Raji (cell line): ENCODE data around the gene GRK6.

Experiments used
- POLR2A ChIP-seq: IDR thresholded peaks from 2 replicates; pipeline ENCODE4 v1.6.1; 2011; ENCODE audit warnings: low read depth, low read length, control low read depth; ENCODE audit not compliant: insufficient read depth

The GRK6 gene

DNA sequence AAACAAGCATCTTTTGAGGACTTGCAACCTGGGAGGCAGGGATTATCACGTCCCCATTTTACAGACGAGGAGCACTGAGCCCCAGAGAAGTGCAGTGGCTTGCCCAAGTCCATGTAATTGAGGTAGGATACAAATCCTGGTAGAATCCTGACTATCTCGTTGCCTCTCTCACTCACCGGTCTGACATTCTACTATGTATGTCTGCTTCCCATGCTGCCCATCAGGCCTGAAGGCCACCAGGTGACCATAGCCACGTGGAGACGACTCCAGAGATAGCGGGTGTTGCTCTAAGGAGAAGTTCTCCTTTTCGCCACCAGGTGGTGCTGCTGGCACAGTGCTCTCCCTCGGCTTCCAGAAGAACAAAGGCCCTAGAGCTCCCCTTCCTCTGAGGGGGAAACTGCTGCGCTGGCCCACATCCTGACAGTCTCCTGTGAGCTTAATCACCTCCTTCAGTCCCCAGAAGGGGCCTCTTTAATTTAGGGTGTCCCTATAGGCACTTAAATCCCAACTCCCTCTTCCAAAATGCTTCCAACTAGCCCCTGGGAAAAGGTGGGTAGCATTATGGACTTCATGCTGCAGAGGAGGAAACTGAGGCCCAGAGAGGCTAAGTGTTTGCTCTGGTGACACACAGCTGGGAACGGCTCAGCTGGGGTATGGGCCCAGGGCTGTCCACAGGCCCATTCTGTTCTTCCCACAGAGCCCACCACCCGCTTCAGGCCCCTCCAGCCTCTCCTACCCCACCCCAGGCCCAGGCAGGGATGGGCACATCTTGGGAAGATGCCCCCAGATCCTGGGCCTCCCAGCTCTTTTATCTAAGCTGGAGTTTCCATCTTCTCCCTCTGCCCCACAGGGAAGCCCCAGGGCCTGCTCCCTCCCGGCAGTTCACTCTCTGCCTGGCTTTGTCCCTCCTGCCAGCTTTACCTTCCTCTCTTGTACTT is 35.8 kb upstream of the GRK6 start:
- 0 out of 2 replicates have a peak, but pooled peaks have one; percentile 20 for TF ChIP-seq POLR2A

DNA sequence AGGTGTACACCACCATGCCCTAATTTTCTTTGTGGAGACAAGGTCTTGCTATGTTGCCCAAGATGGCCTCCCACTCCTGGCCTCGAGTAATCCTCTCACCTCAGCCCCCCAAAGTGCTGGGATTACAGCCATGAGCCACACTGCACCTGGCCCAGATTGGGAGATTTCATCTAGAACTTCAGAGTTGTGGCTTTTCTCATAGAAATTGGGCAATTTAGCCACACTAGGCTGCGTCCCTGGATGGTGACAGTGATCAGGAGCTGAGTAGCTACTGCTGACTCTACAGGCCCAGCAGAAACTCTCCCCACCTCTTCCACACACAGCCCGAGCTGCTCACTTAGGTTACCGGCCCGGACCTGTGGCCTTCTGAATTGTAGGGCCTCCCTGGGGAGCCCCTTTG is 33.7 kb upstream of the GRK6 start:
- no peak for TF ChIP-seq POLR2A

DNA sequence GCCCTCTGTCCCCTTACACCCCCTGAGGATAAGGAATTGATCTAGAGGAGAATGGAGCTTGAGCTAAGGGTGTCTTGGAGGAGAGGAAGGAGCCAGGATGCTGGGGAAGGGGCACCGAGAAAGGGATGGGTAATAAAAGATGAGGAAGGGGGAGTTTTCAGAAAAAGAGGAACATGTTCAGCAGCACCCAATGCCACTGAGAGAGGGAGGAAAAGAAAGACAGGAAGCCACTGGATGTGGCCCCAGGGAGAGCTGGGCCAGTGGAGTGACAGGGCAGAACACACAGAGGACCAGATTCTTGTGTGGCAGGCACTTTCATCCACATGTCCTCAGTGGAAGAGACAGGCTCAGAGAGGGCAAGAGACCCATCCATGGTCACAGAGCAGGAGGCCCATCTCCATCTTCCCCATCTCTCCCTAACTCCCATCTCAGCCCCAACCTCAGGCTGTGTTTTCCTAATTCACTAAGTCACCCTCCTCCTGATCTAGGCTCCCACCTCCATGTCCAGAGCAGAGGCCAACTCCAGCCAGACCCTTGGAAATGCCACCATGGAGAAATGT is 33.2 kb upstream of the GRK6 start:
- TF ChIP-seq POLR2A, result no peak

DNA sequence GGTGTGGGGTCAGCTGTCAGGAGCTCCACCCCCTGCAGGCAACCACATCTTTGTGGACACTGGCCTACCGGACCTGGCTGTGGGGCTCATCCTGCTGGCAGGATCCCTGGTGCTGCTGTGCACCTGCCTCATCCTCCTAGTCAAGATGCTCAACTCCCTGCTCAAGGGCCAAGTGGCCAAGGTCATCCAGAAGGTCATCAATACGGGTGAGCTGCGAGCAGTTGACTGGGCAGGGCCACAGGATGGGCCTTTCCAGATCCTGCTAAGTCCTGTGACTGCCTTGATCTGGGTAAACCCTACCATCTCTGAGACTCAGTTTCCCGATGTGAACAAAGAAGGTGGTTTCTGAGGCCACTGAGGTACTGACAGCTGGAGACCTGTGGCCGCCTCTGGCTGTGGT is 32.5 kb upstream of the GRK6 start:
- no peak for TF ChIP-seq POLR2A

DNA sequence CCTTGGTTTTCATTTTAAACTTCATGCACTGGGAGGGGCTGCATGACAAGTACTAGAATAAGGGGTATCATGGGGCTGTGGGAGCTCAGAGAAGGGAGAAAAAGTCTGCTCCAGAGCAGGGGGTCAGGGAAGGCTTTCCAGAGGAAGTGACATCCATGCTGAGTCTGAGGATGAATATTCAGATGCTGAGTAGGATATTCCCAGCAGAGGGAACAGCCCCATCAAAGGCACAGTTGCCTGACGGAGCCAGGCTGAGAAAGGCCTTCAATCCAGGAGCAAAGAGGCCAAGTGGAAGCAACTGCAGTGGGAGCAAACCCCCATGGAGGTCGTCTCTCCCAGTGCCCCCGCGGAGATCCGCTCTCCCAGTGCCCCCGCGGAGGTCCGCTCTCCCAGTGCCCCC is 30.4 kb upstream of the GRK6 start:
- TF ChIP-seq POLR2A, result no peak

- no peak for TF ChIP-seq POLR2A
These were observed 29.7 kb upstream of the GRK6 start for GRCh38 chr5:177396807-177397206.

DNA sequence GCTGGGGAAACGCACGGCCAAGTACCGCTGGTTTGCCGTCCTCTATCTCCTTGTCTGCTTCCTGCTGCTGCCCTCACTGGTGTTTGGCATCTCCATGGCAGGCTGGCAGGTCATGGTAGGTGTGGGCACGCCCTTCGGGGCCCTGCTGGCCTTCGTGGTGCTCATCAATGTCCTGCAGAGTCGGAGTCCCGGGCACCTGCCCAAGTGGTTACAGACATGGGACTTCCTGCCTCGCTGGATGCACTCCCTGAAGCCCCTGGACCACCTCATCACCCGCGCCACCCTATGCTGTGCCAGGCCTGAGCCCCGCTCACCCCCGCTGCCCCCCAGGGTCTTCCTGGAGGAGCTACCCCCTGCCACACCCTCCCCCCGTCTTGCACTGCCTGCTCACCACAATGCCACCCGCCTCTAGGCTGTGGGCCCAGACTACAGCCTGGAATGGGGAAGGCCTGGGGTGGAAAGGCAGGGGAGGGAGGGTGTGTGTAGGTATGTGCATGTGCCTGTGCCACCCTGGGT is 28.5 kb upstream of the GRK6 start:
- TF ChIP-seq POLR2A, result no peak

- TF ChIP-seq POLR2A, result no peak
These were observed 26.2 kb upstream of the GRK6 start, which contains the start of gene PFN3 for GRCh38 chr5:177399997-177400868. TSS of gene PFN3 (minus strand) at chr5:177400661. CDS start at chr5:177400576, 85 bp downstream.

GRCh38 chr5:177402271-177403043 is 24.0 kb upstream of the GRK6 start:
- TF ChIP-seq POLR2A, result no peak

DNA sequence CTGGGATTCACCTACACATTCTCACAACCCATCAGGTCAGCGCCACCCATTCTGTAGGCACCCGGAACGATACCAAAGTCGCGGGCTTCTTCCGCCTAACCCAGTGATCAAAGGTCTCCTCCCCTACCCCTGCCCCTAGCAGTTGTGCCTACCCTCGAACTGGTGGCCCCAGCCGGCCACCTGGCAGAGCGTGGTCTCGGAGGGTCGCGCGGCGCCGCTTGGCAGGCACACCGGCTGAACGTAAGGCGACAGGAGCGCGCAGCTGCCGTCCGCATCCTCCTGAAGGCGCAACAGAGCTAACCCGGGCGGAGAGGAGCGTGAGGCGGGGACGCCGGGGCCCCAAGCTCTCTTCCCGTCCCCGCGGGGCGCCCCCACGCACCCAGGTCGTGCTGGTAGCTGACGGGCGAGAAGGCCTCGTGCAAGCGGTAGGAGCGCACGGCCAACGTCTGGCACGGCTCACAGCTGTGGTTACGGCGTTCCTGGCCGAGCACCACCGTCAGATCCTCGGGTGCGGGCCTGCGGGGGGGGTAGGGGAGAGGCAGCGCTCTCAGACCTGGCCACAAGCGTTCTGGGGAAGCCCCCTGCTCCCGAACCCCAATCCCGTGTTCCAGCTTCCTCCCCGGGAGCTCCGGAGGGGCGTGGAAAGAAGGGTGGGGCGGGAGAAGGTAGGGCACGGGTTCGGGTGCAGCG is 23.2 kb upstream of the GRK6 start:
- no peak for TF ChIP-seq POLR2A

GRCh38 chr5:177403792-177404640 is 22.5 kb upstream of the GRK6 start:
- peak; percentile 48 for TF ChIP-seq POLR2A

DNA sequence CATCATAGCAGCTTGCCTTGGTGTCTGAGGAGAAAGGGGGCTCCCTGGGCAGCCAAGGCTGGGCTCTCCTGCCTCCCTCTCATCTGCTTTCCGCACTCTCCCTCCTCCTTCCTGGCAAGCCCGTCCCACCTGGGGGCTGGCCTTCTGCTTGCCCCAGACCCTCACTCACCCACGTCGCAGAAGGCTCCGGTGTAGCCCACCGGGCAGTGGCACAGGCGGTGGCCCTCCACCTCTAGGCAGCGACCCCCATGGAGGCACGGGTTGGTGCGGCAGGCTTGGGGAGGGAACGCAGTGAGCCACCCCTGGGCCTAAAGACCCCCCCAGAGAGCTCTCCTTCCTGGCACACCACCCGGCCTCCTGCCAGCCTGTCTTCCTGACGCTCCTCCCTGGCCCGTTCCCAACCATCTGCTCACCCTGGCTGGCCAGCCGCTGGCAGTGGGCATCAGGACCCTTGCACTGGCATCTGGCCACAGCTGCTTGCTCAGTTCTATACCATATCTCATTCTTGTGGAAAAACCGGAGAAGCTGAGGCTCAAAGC is 21.8 kb upstream of the GRK6 start:
- no peak for TF ChIP-seq POLR2A

DNA sequence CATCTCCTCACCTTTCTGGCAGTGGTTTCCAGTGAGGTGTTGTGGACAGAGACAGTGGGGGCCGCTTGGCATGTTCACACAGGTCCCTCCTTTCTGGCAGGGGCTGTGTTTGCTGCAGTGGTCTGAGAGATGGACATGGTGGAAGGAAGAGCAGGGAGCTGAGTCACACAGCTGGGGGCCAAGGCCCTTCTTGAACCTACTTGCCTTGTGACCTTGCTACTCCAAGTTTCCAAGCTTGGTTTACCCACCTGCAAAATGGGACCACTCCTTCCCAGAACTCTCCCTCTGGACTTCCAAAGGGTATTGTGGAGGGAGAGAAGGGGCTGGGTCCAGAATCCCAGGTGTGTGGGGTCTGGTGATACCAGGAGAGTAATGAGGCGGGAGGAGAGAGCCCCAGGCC is 21.2 kb upstream of the GRK6 start:
- no peak for TF ChIP-seq POLR2A
